ENCODE data around the gene DYTN.

DYTN gene

GRCh38 chr2:206665251-206665650, 52.9 kb downstream of the DYTN start:
- TF ChIP-seq CTCF (conservative IDR thresholded peaks at IDR 0.05), result no peak
- H3K27ac ChIP-seq, result no peak overlapping the region

GRCh38 chr2:206657087-206657486, 61.1 kb downstream of the DYTN start:
- TF ChIP-seq CTCF (conservative IDR thresholded peaks at IDR 0.05), result no peak
- H3K27ac ChIP-seq, result no peak overlapping the region

GRCh38 chr2:206647985-206648384, 70.2 kb downstream of the DYTN start:
- no peak for TF ChIP-seq CTCF (conservative IDR thresholded peaks at IDR 0.05)
- H3K27ac ChIP-seq, result no peak overlapping the region

GRCh38 chr2:206642075-206643025, 75.8 kb downstream of the DYTN start, which contains the start of gene FAM237A:
Gene FAM237A (plus strand): TSS chr2:206642487. CDS start chr2:206644237, 1,750 bp downstream.
- H3K27ac ChIP-seq, result no peak within 1 kb of the TSS
- TF ChIP-seq CTCF (conservative IDR thresholded peaks at IDR 0.05), result no peak

- no peak for TF ChIP-seq CTCF (conservative IDR thresholded peaks at IDR 0.05)
- H3K27ac ChIP-seq, result no peak overlapping the region
These were observed 77.0 kb downstream of the DYTN start for GRCh38 chr2:206641226-206641625.

GRCh38 chr2:206639636-206640035, 78.6 kb downstream of the DYTN start:
- TF ChIP-seq CTCF (conservative IDR thresholded peaks at IDR 0.05), result no peak
- no peak overlapping the region for H3K27ac ChIP-seq

- TF ChIP-seq CTCF (conservative IDR thresholded peaks at IDR 0.05), result no peak
- no peak overlapping the region for H3K27ac ChIP-seq
These were observed 83.2 kb downstream of the DYTN start for GRCh38 chr2:206635015-206635414.
